ENCODE results near the gene GSX2.

The GSX2 gene

GRCh38 chr4:54073271-54073880, 26.6 kb upstream of the GSX2 start:
- in situ Hi-C loops (cut with HindIII; ENCODE audit: low pct_ligation_motif_present, low pct_unique_long_range_greater_than_20kb, low sequenced_read_pairs): no loop called here
- DNase-seq: no peak

GRCh38 chr4:54074381-54074780, 25.6 kb upstream of the GSX2 start:
- no peak for DNase-seq
- in situ Hi-C loops (cut with HindIII; ENCODE audit: low pct_ligation_motif_present, low pct_unique_long_range_greater_than_20kb, low sequenced_read_pairs): no loop called here

DNA sequence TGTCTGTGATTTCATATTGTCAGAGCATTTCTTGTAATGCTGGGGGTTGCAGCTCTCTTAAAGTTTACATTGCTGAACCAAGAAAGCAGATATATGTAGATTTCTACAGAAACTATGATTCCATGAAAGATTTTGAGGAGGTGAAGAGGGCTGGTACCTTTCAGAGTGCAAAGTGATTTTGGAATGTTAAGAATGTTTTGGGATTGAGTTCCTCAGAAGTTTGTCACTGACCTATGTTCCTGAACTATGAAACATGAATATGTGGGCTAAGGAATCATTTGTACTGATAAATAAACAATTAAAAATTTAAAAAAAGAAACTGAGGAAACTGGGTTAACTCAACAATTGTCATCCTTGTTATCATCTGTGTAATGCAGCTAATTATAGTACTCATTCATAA, 23.3 kb upstream of the GSX2 start:
- in situ Hi-C loops (cut with HindIII; ENCODE audit: low pct_ligation_motif_present, low pct_unique_long_range_greater_than_20kb, low sequenced_read_pairs): no loop called here

GRCh38 chr4:54077812-54078211, 22.2 kb upstream of the GSX2 start:
- peak; percentile 24 for DNase-seq
- in situ Hi-C loops (cut with HindIII; ENCODE audit: low pct_ligation_motif_present, low pct_unique_long_range_greater_than_20kb, low sequenced_read_pairs): no loop called here

More for the DNA sequence above, 23.3 kb upstream of the GSX2 start:
- DNase-seq: peak; percentile 48

DNA sequence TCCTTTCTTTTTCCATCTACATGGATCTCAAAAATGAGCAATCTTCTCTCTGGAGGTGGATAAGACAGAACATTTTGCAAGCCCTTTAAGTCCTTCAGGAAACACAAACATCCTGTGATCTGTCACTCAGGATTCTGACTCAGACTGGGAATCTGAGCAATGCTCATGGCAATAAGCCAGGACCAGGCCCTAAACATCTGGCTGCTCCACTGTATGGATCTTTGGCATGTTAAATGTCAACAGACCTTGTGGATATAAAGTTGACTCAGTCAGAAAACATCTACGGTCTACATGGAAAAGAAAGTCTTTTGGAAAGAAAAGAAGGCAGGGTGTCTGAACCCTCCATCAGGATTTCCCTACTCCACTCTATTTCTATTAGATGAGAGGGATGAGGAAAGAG, 17.8 kb upstream of the GSX2 start:
- peak; percentile 92 for DNase-seq
- in situ Hi-C loops (cut with HindIII; ENCODE audit: low pct_ligation_motif_present, low pct_unique_long_range_greater_than_20kb, low sequenced_read_pairs): no loop called here

GRCh38 chr4:54085284-54085683, 14.7 kb upstream of the GSX2 start:
- DNase-seq: peak; percentile 78
- in situ Hi-C loops (cut with HindIII; ENCODE audit: low pct_ligation_motif_present, low pct_unique_long_range_greater_than_20kb, low sequenced_read_pairs): no loop called here

GRCh38 chr4:54089875-54090274, 10.1 kb upstream of the GSX2 start:
- in situ Hi-C loops (cut with HindIII; ENCODE audit: low pct_ligation_motif_present, low pct_unique_long_range_greater_than_20kb, low sequenced_read_pairs): no loop called here

DNA sequence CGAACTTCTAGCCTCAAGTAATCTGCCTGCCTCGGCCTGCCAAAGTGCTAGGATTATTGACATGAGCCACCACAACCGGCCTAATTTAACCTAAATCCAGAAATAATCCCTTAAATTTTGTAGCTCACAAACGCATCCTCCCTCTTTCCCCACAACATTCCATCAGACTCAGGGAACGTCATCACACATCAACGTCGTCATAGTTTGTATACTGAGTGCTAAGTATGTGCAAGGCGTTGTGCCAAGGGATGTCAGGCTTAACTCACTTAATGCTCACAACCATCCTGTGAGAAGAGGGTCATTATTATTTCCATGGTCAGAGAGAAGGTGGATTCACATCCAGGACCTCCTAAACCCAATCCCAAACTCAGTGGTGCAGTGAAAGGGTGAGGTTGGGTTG, 9.6 kb upstream of the GSX2 start:
- no peak for DNase-seq
- in situ Hi-C loops (cut with HindIII; ENCODE audit: low pct_ligation_motif_present, low pct_unique_long_range_greater_than_20kb, low sequenced_read_pairs): no loop called here

More at GRCh38 chr4:54089875-54090274, 10.1 kb upstream of the GSX2 start:
- DNase-seq: no peak

DNA sequence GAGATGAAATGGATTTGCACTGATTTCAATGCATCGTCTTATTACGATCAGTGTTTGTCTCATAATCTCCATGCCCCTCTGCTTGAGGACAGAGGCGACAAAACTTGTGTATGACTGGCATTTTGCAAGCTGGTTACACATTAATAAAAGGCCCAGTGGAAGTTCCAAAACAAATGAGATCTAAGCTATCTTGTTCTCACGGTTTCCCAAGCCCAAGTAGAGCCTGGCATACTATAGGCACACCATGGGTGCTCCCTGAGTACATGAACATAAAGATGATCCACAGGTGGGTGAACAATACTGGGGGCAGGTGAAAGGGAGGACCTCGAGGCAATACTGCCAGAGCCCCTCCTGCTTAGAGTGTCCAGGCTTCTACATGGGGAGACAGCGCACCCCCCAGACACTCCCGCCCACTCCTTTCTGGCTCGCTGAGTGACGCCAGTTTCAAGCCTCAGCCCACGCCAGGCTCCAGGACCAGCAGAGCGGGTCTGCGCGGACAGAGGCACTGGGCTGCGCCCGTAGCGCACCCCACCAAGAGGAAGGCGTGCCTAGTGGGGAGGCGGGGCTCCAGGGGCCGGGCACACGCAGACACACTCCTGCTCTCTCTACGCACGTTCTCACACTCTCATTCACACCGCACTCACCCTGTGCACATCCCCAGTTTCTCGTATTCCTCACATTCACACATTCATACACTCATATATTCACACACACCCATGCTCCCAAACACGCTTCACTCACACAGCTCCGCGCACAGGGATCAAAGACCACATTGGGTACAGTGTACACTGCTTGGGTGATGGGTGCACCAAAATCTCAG, 8.9 kb upstream of the GSX2 start:
- in situ Hi-C loops (cut with HindIII; ENCODE audit: low pct_ligation_motif_present, low pct_unique_long_range_greater_than_20kb, low sequenced_read_pairs): no loop called here
- peak; percentile 41 for DNase-seq

GRCh38 chr4:54091637-54092404, 8.1 kb upstream of the GSX2 start:
- in situ Hi-C loops (cut with HindIII; ENCODE audit: low pct_ligation_motif_present, low pct_unique_long_range_greater_than_20kb, low sequenced_read_pairs): no loop called here
- DNase-seq: peak; percentile 52

DNA sequence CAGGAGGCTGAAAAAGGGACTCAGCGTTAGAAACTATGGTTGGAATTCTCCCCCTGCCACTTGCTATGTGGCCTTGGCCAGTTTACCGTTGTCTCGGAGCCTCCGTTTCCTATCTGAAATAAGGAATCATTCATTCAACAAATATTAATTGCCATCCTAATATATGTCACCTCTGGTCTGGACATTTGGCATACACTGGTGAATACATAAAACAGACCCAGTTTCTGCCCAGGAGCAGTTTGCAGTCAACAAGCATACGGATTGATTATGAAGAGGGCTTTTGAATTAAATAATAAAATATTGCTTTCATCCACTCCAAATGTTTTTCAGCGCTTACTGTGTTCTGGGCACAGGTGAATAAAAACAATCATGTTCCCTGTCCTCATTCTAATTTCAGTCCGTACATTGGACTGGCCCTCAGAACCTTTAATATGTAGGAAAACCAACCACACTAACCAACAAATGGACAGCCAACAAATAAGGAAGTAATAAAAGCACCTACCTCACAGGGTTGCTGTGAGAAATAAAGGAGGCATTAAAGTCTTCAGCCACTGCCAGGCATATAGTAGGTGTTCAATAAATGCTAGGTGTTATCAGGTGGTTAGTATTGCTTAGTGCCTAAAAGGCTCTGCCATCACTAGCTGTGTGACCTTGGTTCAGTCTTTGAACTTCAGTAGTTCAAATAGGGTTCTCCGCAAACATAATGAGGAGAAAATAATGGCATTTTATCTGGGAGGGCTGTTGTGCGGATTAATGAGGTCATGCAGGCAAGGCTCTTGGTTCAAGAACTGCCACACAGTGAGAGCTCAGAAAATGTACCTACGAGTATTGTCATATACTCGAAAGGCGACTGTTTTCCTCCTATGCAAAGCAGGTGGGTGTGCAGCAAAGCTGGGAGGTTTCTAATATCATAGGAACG, 7.3 kb upstream of the GSX2 start:
- DNase-seq: no peak
- in situ Hi-C loops (cut with HindIII; ENCODE audit: low pct_ligation_motif_present, low pct_unique_long_range_greater_than_20kb, low sequenced_read_pairs): no loop called here

- DNase-seq: no peak
- in situ Hi-C loops (cut with HindIII; ENCODE audit: low pct_ligation_motif_present, low pct_unique_long_range_greater_than_20kb, low sequenced_read_pairs): no loop called here
Observed at GRCh38 chr4:54093324-54094240, 6.4 kb upstream of the GSX2 start.

DNA sequence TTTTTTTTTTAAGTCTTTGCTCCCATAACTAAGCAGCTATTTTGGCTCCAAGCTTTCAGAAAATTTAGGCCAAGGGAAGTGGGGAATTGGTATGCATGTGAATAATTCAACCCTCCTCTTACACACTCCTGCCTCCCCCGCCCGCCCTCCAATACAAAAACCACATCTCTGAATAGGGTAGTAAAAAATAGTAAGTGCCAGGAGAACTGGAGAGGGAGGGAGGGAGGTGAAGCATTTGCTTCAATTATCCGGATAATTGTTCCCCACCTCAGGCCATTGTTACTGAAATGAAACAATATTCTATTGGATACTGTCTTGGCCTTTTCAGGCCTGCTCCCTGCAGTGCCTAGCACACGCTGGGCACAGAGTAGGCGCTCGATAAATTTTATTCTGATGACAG, 5.5 kb upstream of the GSX2 start:
- no peak for DNase-seq
- in situ Hi-C loops (cut with HindIII; ENCODE audit: low pct_ligation_motif_present, low pct_unique_long_range_greater_than_20kb, low sequenced_read_pairs): no loop called here

- DNase-seq: no peak
- in situ Hi-C loops (cut with HindIII; ENCODE audit: low pct_ligation_motif_present, low pct_unique_long_range_greater_than_20kb, low sequenced_read_pairs): no loop called here
Observed at GRCh38 chr4:54095110-54095825, 4.7 kb upstream of the GSX2 start.

- in situ Hi-C loops (cut with HindIII; ENCODE audit: low pct_ligation_motif_present, low pct_unique_long_range_greater_than_20kb, low sequenced_read_pairs): no loop called here
- no peak for DNase-seq
Observed at GRCh38 chr4:54096295-54096962, 3.5 kb upstream of the GSX2 start.

DNA sequence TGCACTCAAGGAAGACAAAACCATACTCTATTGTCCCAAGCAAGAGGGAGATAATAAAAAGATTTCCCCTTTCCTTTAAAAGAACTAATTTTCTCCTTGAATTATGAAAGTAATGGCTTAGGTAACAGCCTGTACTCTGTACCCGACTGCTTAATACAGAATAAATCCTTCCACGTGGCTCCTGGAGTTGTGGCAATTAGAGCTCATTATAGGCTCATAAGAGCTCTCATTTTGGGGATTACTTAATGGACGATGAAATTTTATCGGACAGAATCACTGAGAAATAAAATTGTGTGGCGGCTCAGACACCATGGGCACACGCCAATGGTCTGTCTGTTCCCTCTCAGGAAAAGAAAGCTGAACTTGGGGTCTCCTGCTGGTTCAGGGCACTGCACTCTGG, 2.8 kb upstream of the GSX2 start:
- no peak for DNase-seq
- in situ Hi-C loops (cut with HindIII; ENCODE audit: low pct_ligation_motif_present, low pct_unique_long_range_greater_than_20kb, low sequenced_read_pairs): no loop called here

Data from ACHN (cell line).